Osteoblast (primary cell): ENCODE results near the gene PI4KA. TPM values are rescaled to one million over a fixed set of nuclear protein-coding genes. Genes with fewer than 3 reads are reported as not detected.

Experiments
- DNase-seq: peaks from one replicate; pipeline ENCODE4 v3.0.0; 2011; ENCODE audit warnings: low spot score, mixed read lengths; ENCODE audit not compliant: insufficient read length; ENCODE audit errors: missing footprints
- H2AFZ ChIP-seq: 2 replicates; pipeline ENCODE4 v1.6.0; 2011; ENCODE audit warnings: mild to moderate bottlenecking, low read length
- H3K27ac ChIP-seq: 2 replicates; pipeline ENCODE4 v1.5.1; 2011; ENCODE audit warnings: mild to moderate bottlenecking, low read depth, low read length, moderate library complexity
- H3K27me3 ChIP-seq: 2 replicates; pipeline ENCODE4 v1.6.0; 2012; ENCODE audit warnings: mild to moderate bottlenecking, control low read depth, inconsistent platforms, low read length, moderate library complexity; ENCODE audit not compliant: insufficient read depth
- H3K36me3 ChIP-seq: 2 replicates; pipeline ENCODE4 v1.5.1; 2011; ENCODE audit warnings: mild to moderate bottlenecking, low read length, control low read depth, moderate library complexity; ENCODE audit not compliant: insufficient read depth
- H3K4me1 ChIP-seq: 2 replicates; pipeline ENCODE4 v1.5.1; 2011; ENCODE audit warnings: mild to moderate bottlenecking, low read length, control low read depth, moderate library complexity; ENCODE audit not compliant: insufficient read depth
- H3K4me2 ChIP-seq: 2 replicates; pipeline ENCODE4 v1.6.0; 2011; ENCODE audit warnings: mild to moderate bottlenecking, low read length; ENCODE audit not compliant: insufficient read depth
- H3K4me3 ChIP-seq: fragments of 200-600 bp; sonication (generic); 3 replicates; pipeline ENCODE4 v1.5.1; 2012; ENCODE audit warnings: mild to moderate bottlenecking, low read length, inconsistent platforms; ENCODE audit not compliant: insufficient read depth
- H3K79me2 ChIP-seq: 2 replicates; pipeline ENCODE4 v1.6.0; 2012; ENCODE audit warnings: mild to moderate bottlenecking, low read length, control low read depth, inconsistent platforms; ENCODE audit not compliant: insufficient read depth
- H3K9me3 ChIP-seq: 2 replicates; pipeline ENCODE4 v1.5.1; 2011; ENCODE audit warnings: low read depth, low read length, control low read depth
- H4K20me1 ChIP-seq: 2 replicates; pipeline ENCODE4 v1.6.0; 2012; ENCODE audit warnings: mild to moderate bottlenecking, low read length, control low read depth; ENCODE audit not compliant: insufficient read depth
- total RNA-seq: library from RNA; depleted of rRNA; stranded (reverse); fragments of >200 nt; gene quantifications from 2 replicates; pipeline ENCODE4 v1.2.3, GENCODE V29; 2012
- TF ChIP-seq, protein P1 (sequence below): IDR thresholded peaks from 2 replicates; pipeline ENCODE4 v1.5.1; 2011; ENCODE audit warnings: mild to moderate bottlenecking, low read depth, low read length, moderate library complexity; ENCODE audit errors: extremely low read depth

Gene PI4KA
- total RNA-seq, 1 donor, result 61.9 TPM

DNA sequence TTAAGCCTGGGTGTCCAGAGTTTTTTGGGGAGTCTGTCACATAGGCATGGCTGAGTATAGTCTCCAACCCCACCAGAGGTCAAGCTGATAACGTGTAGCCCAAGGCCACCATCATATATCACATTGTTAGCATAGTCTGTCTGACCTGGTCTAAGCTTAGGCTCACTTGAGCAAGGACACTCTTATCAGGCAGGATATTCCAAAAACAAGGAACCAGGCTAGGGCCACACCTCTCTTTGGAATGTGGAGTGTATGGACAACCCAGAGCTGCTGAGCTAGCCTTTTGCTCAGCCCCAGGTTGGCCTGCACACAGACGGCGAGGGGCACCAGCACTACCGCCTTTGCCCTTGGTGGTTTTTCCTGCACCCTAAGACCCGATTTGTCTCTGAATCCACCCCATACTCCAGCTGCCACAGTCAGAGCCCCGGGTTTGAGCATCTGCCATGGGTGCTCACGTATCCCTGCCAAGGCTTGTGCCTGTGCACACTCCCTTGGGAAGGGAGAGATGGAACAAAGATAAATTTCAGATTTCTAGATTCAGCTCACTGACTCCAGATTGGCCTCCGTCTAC is 7.3 kb upstream of the PI4KA start:
- Histone ChIP-seq H3K4me3 (no peak overlapping the region), H3K27ac (no peak overlapping the region), H4K20me1 (peaks cover 24% of the 10 kb centered on the region), H3K9me3 (no peaks in the 10 kb centered on the region), H3K4me1 (peaks cover 7% of the 10 kb centered on the region), H3K36me3 (peaks cover 14% of the 10 kb centered on the region), H3K4me2 (no peak overlapping the region), H3K79me2 (peaks cover 45% of the 10 kb centered on the region), H3K27me3 (no peaks in the 10 kb centered on the region), H2AFZ (no peak overlapping the region)
- no peak for DNase-seq
- TF ChIP-seq, protein P1, sequence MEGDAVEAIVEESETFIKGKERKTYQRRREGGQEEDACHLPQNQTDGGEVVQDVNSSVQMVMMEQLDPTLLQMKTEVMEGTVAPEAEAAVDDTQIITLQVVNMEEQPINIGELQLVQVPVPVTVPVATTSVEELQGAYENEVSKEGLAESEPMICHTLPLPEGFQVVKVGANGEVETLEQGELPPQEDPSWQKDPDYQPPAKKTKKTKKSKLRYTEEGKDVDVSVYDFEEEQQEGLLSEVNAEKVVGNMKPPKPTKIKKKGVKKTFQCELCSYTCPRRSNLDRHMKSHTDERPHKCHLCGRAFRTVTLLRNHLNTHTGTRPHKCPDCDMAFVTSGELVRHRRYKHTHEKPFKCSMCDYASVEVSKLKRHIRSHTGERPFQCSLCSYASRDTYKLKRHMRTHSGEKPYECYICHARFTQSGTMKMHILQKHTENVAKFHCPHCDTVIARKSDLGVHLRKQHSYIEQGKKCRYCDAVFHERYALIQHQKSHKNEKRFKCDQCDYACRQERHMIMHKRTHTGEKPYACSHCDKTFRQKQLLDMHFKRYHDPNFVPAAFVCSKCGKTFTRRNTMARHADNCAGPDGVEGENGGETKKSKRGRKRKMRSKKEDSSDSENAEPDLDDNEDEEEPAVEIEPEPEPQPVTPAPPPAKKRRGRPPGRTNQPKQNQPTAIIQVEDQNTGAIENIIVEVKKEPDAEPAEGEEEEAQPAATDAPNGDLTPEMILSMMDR, result no peak

DNA sequence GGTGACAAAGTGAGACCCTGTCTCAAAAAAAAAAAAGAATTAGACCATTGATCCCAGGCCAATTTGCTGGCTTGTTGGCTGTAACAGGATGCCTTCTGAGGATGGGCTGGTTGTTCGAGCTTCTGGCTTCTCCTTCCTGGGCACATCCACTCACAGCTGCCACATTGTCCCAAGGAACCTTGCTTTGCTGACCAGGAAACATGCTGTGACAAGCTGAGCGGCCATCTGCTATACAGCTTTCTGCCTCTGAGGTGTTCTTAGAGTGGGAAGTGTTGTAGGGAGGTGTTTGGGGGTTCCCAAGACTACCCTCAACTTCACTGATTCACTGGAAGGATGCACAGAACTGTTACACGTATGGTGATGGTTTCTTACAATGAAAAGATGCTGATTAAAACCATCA is 6.7 kb upstream of the PI4KA start:
- no peaks in the 10 kb centered on the region for H3K27me3 ChIP-seq
- no peak overlapping the region for H3K4me3 ChIP-seq
- TF ChIP-seq, protein P1, result no peak
- H3K27ac ChIP-seq, result no peak overlapping the region
- H3K4me2 ChIP-seq, result no peak overlapping the region
- no peaks in the 10 kb centered on the region for H3K9me3 ChIP-seq
- peaks cover 50% of the 10 kb centered on the region for H3K79me2 ChIP-seq
- no peak overlapping the region for H2AFZ ChIP-seq
- peaks cover 7% of the 10 kb centered on the region for H3K4me1 ChIP-seq
- DNase-seq, result no peak
- H4K20me1 ChIP-seq, result peaks cover 24% of the 10 kb centered on the region
- peaks cover 8% of the 10 kb centered on the region for H3K36me3 ChIP-seq

- peaks cover 6% of the 10 kb centered on the region for H3K36me3 ChIP-seq
- no peak overlapping the region for H3K4me2 ChIP-seq
- H3K4me3 ChIP-seq, result no peak overlapping the region
- H2AFZ ChIP-seq, result no peak overlapping the region
- DNase-seq, result no peak
- H3K27me3 ChIP-seq, result no peaks in the 10 kb centered on the region
- H4K20me1 ChIP-seq, result peaks cover 21% of the 10 kb centered on the region
- no peak overlapping the region for H3K27ac ChIP-seq
- TF ChIP-seq, protein P1, result no peak
- H3K79me2 ChIP-seq, result peaks cover 57% of the 10 kb centered on the region
- no peaks in the 10 kb centered on the region for H3K9me3 ChIP-seq
- H3K4me1 ChIP-seq, result peaks cover 13% of the 10 kb centered on the region
These were observed 5.7 kb upstream of the PI4KA start for GRCh38 chr22:20864186-20864908.

GRCh38 chr22:20863366-20863765 is 4.8 kb upstream of the PI4KA start:
- H3K27ac ChIP-seq, result no peak overlapping the region
- no peak overlapping the region for H3K4me3 ChIP-seq
- no peaks in the 10 kb centered on the region for H3K9me3 ChIP-seq
- no peaks in the 10 kb centered on the region for H3K27me3 ChIP-seq
- peaks cover 60% of the 10 kb centered on the region for H3K79me2 ChIP-seq
- peaks cover 3% of the 10 kb centered on the region for H3K36me3 ChIP-seq
- peaks cover 13% of the 10 kb centered on the region for H3K4me1 ChIP-seq
- TF ChIP-seq, protein P1, result no peak
- no peak overlapping the region for H2AFZ ChIP-seq
- DNase-seq, result no peak
- no peak overlapping the region for H3K4me2 ChIP-seq
- H4K20me1 ChIP-seq, result peaks cover 21% of the 10 kb centered on the region
